PC-9 (cell line): Measurements from ENCODE around the gene F5. TPM values are rescaled to one million over a fixed set of nuclear protein-coding genes. Genes with fewer than 3 reads are reported as not detected.

Source experiments
- BruUV-seq: library from RNA; stranded (reverse); fragments of 400-500 nt; replicated peaks from 2 replicates; lab custom pipeline; 2021; lab: Mats Ljungman, UMichigan
- CTCF ChIA-PET: fragments of 300-600 bp; sonication (Branson Sonifier 250); formaldehyde crosslinking; loops from one replicate; lab custom pipeline; 2022; ENCODE audit warnings: antibody characterized with exemption; lab: Charles Lee
- POLR2A ChIA-PET: fragments of 300-600 bp; sonication (Branson Sonifier 250); formaldehyde crosslinking; loops from one replicate; lab custom pipeline; 2022; ENCODE audit warnings: antibody characterized with exemption; ENCODE audit not compliant: unreplicated experiment; lab: Charles Lee
- DNase-seq, 2 experiments: peaks; one replicate each; pipeline versions ENCODE4 v3.0.0 to v3.0.0-alpha.2; 2015 to 2022; ENCODE audit warnings: mixed read lengths in 1 of 2
- H2AFZ ChIP-seq: fragments of 200-600 bp; sonication (generic); 2 replicates; pipeline ENCODE4 v1.8.1; 2017; ENCODE audit warnings: antibody characterized with exemption
- H3F3A ChIP-seq: fragments of 200-600 bp; sonication (generic); 2 replicates; pipeline ENCODE4 v1.8.1; 2017; ENCODE audit warnings: antibody characterized with exemption, mild to moderate bottlenecking, low read depth; ENCODE audit not compliant: insufficient read depth
- H3K27ac ChIP-seq: fragments of 200-600 bp; sonication (generic); 2 replicates; pipeline ENCODE4 v1.6.1; 2016; ENCODE audit warnings: mixed run types
- H3K27me3 ChIP-seq: fragments of 200-600 bp; sonication (generic); 2 replicates; pipeline ENCODE4 v1.6.1; 2016; ENCODE audit warnings: low read depth, mixed run types; ENCODE audit not compliant: insufficient read depth
- H3K36me3 ChIP-seq: fragments of 200-600 bp; sonication (generic); 2 replicates; pipeline ENCODE4 v1.6.1; 2016; ENCODE audit warnings: low read depth, mixed run types
- H3K4me1 ChIP-seq: fragments of 200-600 bp; sonication (generic); replicated peaks from 2 replicates; pipeline ENCODE4 v1.6.1; 2016; ENCODE audit warnings: mixed run types; ENCODE audit not compliant: insufficient read depth
- H3K4me2 ChIP-seq: fragments of 200-600 bp; sonication (generic); 2 replicates; pipeline ENCODE4 v1.6.1; 2017; ENCODE audit warnings: mixed run types
- H3K4me3 ChIP-seq: fragments of 200-600 bp; sonication (generic); 2 replicates; pipeline ENCODE4 v1.6.1; 2016; ENCODE audit warnings: mixed run types
- H3K79me2 ChIP-seq: fragments of 200-600 bp; sonication (generic); 2 replicates; pipeline ENCODE4 v1.6.1; 2017; ENCODE audit warnings: low read depth, mixed run types
- H3K9me2 ChIP-seq: fragments of 200-600 bp; sonication (generic); 2 replicates; pipeline ENCODE4 v1.8.1; 2017; ENCODE audit warnings: mild to moderate bottlenecking; ENCODE audit not compliant: insufficient read depth
- H3K9me3 ChIP-seq: fragments of 200-600 bp; sonication (generic); 2 replicates; pipeline ENCODE4 v1.8.1; 2016; ENCODE audit warnings: low read depth; ENCODE audit not compliant: insufficient read depth
- H4K20me1 ChIP-seq: fragments of 200-600 bp; sonication (generic); 2 replicates; pipeline ENCODE4 v1.8.1; 2017; ENCODE audit not compliant: insufficient read depth
- CTCF ChIP-seq: fragments of 200-600 bp; sonication (generic); conservative IDR thresholded peaks from 2 replicates; pipeline ENCODE4 v1.6.1; 2017; ENCODE audit warnings: mixed run types, antibody characterized with exemption, mild to moderate bottlenecking, moderate library complexity
- EZH2 ChIP-seq: fragments of 200-600 bp; sonication (generic); IDR thresholded peaks from 2 replicates; pipeline ENCODE4 v1.8.0; 2017; ENCODE audit warnings: antibody characterized with exemption, low read depth
- intact Hi-C: fragments of 100-400 bp; cut with micrococcal nuclease; formaldehyde crosslinking; loops from one replicate; pipeline ENCODE4 v1.10.0; 2022; ENCODE audit not compliant: unreplicated experiment
- total RNA-seq: library from RNA; stranded (reverse); gene quantifications from 2 replicates; pipeline ENCODE4 v1.2.3, GENCODE V29; 2021

The F5 gene
- total RNA-seq, 1 experiment from 2014 or later, result not detected

GRCh38 chr1:169631249-169631648, 45.0 kb upstream of the F5 start:
- Histone ChIP-seq H3K9me2 (no peaks in the 10 kb centered on the region), H3K36me3 (no peaks in the 10 kb centered on the region), H2AFZ (no peak overlapping the region), H3K4me3 (no peak overlapping the region), H3F3A (no peaks in the 10 kb centered on the region), H3K4me2 (no peak overlapping the region), H3K27ac (no peak overlapping the region), H3K9me3 (peaks cover 7% of the 10 kb centered on the region; the same call in 1 of the 2 replicates), H3K79me2 (no peaks in the 10 kb centered on the region), H4K20me1 (no peaks in the 10 kb centered on the region), H3K4me1 (no peaks in the 10 kb centered on the region), H3K27me3 (no peaks in the 10 kb centered on the region)
- ChIA-PET CTCF (no interaction called here), POLR2A (no interaction called here)
- DNase-seq, result no peak
- BruUV-seq, result no TSS peak
- intact Hi-C loops, result no loop called here
- no peak for TF ChIP-seq CTCF
- TF ChIP-seq EZH2, result no peak

- Histone ChIP-seq H2AFZ (no peak within 1 kb of the TSS), H3K27ac (no peak within 1 kb of the TSS), H3K4me1 (no peaks in the 10 kb centered on the region), H3K36me3 (no peaks in the 10 kb centered on the region), H3K79me2 (no peaks in the 10 kb centered on the region), H4K20me1 (no peaks in the 10 kb centered on the region), H3K27me3 (no peaks in the 10 kb centered on the region), H3K4me2 (no peak within 1 kb of the TSS), H3K9me3 (peaks cover 4% of the 10 kb centered on the region; the same call in 1 of the 2 replicates), H3K4me3 (no peak within 1 kb of the TSS), H3F3A (no peaks in the 10 kb centered on the region), H3K9me2 (no peaks in the 10 kb centered on the region)
- intact Hi-C loops, result no loop called here
- no peak for DNase-seq
- CTCF ChIA-PET, result interaction anchor here (0.5 kb wide), 1 partner anchor 1756 kb away, joined by 3 read pairs; no protein-coding TSS in a partner anchor
- POLR2A ChIA-PET, result no interaction called here
- BruUV-seq, result no TSS peak
- TF ChIP-seq EZH2 (no peak), CTCF (no peak)
Observed at GRCh38 chr1:169630006-169630405, 43.7 kb upstream of the F5 start, which contains the start of gene SELP. SELP (minus strand) TSS chr1:169630124; CDS start chr1:169630074, 50 bp downstream.

- BruUV-seq, result no TSS peak
- POLR2A ChIA-PET, result no interaction called here
Observed at GRCh38 chr1:169624912-169625311, 38.6 kb upstream of the F5 start.

More at GRCh38 chr1:169624912-169625311, 38.6 kb upstream of the F5 start:
- H3K4me1 ChIP-seq, result no peaks in the 10 kb centered on the region
- no peak overlapping the region for H3K4me3 ChIP-seq
- CTCF ChIA-PET, result no interaction called here
- H3K36me3 ChIP-seq, result no peaks in the 10 kb centered on the region
- no peaks in the 10 kb centered on the region for H3K9me3 ChIP-seq
- H3K79me2 ChIP-seq, result no peaks in the 10 kb centered on the region
- DNase-seq, result no peak
- intact Hi-C loops, result no loop called here
- H2AFZ ChIP-seq, result no peak overlapping the region
- no peak for TF ChIP-seq EZH2
- TF ChIP-seq CTCF, result no peak
- H3K4me2 ChIP-seq, result no peak overlapping the region
- no peaks in the 10 kb centered on the region for H4K20me1 ChIP-seq
- H3F3A ChIP-seq, result no peaks in the 10 kb centered on the region
- no peaks in the 10 kb centered on the region for H3K27me3 ChIP-seq
- no peak overlapping the region for H3K27ac ChIP-seq
- H3K9me2 ChIP-seq, result no peaks in the 10 kb centered on the region
